Tibial nerve (tissue), 4 donors: ENCODE results near the gene CFAP53.

Experiments used
- EP300 ChIP-seq, 2 donors: sonication (generic); formaldehyde crosslinking; IDR thresholded peaks; one replicate each; pipeline ENCODE4 v1.6.1; 2017; ENCODE audit warnings: antibody characterized with exemption in 2 of 2, mild to moderate bottlenecking in 1 of 2
- POLR2A ChIP-seq, 2 donors: fragments of 450-650 bp; IDR thresholded peaks; one replicate each; pipeline ENCODE4 v1.6.1; 2017; ENCODE audit warnings: antibody characterized with exemption in 2 of 2, mild to moderate bottlenecking in 2 of 2, moderate library complexity in 2 of 2
- TF ChIP-seq, protein P1 (sequence below), 5 experiments: fragments of 200-600 bp in 3 of 5; fragments of 450-650 bp in 2 of 5; sonication (generic) in 3 of 5; IDR thresholded peaks; one replicate each; pipeline ENCODE4 v1.5.1; 2016 to 2019; ENCODE audit warnings: antibody characterized with exemption in 5 of 5, mild to moderate bottlenecking in 3 of 5, moderate library complexity in 2 of 5

DNA sequence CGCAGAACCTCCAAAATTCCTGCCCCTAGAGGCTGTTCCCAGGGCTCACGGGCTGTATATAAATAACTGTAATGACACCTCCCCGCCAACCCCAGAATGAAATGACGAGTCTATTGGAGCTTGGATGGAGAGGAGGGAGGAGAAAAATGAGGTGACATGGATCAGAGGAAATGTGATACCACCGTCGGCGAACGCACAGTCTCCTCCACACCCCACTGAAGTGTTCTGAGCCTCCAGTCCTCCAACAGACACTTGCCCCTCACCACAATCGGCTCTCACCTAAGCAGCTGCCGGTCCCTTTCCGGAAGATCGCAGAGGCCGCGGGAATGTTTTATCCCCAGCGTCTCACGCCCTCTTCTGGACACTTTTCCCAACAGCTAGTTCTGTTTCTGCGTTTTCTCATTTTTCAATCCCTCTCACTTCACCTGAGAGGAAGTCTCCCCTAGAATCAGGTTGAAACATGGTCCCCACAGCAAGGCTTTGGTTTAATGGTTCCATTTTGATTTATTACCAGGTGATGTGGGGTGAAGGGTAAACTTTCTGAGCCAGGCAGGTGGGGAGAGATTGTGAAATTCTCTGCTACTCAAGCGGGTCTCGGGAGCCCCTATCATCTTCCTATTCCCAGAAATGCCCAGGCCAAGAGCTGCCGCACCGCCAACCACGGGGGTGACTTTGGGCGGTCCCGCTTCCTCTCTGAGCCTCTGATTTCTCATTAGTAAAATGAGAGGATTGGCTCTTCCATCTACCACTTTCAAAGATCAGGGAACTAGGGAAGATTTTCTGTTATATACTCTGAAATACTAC, 62.3 kb downstream of the CFAP53 start:
- TF ChIP-seq POLR2A (IDR thresholded peaks at IDR 0.05) (no peak), EP300 (IDR thresholded peaks at IDR 0.05) (no peak)
- TF ChIP-seq, protein P1, sequence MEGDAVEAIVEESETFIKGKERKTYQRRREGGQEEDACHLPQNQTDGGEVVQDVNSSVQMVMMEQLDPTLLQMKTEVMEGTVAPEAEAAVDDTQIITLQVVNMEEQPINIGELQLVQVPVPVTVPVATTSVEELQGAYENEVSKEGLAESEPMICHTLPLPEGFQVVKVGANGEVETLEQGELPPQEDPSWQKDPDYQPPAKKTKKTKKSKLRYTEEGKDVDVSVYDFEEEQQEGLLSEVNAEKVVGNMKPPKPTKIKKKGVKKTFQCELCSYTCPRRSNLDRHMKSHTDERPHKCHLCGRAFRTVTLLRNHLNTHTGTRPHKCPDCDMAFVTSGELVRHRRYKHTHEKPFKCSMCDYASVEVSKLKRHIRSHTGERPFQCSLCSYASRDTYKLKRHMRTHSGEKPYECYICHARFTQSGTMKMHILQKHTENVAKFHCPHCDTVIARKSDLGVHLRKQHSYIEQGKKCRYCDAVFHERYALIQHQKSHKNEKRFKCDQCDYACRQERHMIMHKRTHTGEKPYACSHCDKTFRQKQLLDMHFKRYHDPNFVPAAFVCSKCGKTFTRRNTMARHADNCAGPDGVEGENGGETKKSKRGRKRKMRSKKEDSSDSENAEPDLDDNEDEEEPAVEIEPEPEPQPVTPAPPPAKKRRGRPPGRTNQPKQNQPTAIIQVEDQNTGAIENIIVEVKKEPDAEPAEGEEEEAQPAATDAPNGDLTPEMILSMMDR (IDR thresholded peaks at IDR 0.05), result peak; percentile 30 to 48 (median 35)
